Prostate gland (tissue), 2 donors: Measurements from ENCODE around the gene ERN1. TPM values are rescaled to one million over a fixed set of nuclear protein-coding genes. Genes with fewer than 3 reads are reported as not detected.

Experiments
- DNase-seq: peaks from one replicate; pipeline ENCODE4 v3.0.0-alpha.2; 2019; ENCODE audit warnings: low spot score
- H3K27ac ChIP-seq, 2 donors: fragments of 200-600 bp; sonication (generic); 2 replicates each; pipeline ENCODE4 v1.5.1; 2017 to 2019
- H3K27me3 ChIP-seq: fragments of 200-600 bp; sonication (generic); replicated peaks from 2 replicates; pipeline ENCODE4 v1.5.1; 2019; ENCODE audit not compliant: insufficient read depth
- H3K36me3 ChIP-seq, 2 donors: fragments of 200-600 bp; sonication (generic); 1 replicate in 1 of 2; 2 replicates in 1 of 2; pipeline versions ENCODE4 v1.5.1 to v1.8.1; 2017 to 2019
- H3K4me1 ChIP-seq: fragments of 200-600 bp; sonication (generic); replicated peaks from 2 replicates; pipeline ENCODE4 v1.5.1; 2019
- H3K4me3 ChIP-seq, 2 donors: fragments of 200-600 bp; sonication (generic); 2 replicates each; pipeline ENCODE4 v1.5.1; 2017 to 2019
- H3K9me3 ChIP-seq: fragments of 200-600 bp; sonication (generic); 2 replicates; pipeline ENCODE4 v1.5.1; 2017
- POLR2A ChIP-seq: fragments of 450-650 bp; IDR thresholded peaks from one replicate; pipeline ENCODE4 v1.6.1; 2016; ENCODE audit warnings: antibody characterized with exemption, mild to moderate bottlenecking
- POLR2AphosphoS5 ChIP-seq: sonication (generic); formaldehyde crosslinking; IDR thresholded peaks from one replicate; pipeline ENCODE4 v1.6.1; 2017; ENCODE audit warnings: antibody characterized with exemption
- WGBS: methylation state at CpG from one replicate; pipeline ENCODE4 v1.1.5; 2018; 5-methylcytosine and 5-hydroxymethylcytosine counted together
- intact Hi-C: fragments of 100-400 bp; cut with DNase I; formaldehyde crosslinking; loops from one replicate; pipeline ENCODE4 v1.14.2; 2022
- total RNA-seq, 2 donors: library from RNA; depleted of rRNA; stranded (reverse); fragments of >200 nt; gene quantifications; one replicate each; pipeline ENCODE4 v1.1.0, GENCODE V29; 2016
- TF ChIP-seq, protein P1 (sequence below), 4 experiments: fragments of 200-600 bp in 2 of 4; fragments of 450-650 bp in 2 of 4; sonication (generic) in 2 of 4; IDR thresholded peaks; 1 replicate in 3 of 4; 2 replicates in 1 of 4; pipeline ENCODE4 v1.5.1; 2016 to 2019; ENCODE audit warnings: antibody characterized with exemption in 4 of 4, mild to moderate bottlenecking in 2 of 4, moderate library complexity in 2 of 4

Gene ERN1
- total RNA-seq, 2 donors from 2014 or later = 14.4 to 21.4 TPM

DNA sequence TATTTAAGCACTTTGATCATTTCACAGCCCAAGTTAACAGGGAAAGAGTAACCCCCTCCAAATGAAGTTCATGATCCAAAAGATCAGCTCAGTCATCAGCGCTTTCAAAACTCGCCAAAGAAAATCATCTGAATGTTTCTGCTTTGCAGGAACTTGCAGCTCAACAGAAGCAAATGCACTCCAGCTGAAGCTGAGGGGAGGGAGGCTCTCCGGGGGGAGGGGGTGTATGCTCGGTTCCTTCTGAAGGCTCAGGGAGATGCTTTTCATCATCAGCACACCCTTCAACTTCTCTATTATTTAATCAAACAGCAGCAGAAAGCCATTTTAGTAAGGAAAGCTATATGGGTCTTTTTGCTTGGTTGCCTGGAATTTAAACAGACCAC lies 24.4 kb upstream of the ERN1 start:
- WGBS = 28% methylated on average over 4 of the region's 4 CpGs
- no peaks in the 10 kb centered on the region for H3K36me3 ChIP-seq
- peaks cover 15% of the 10 kb centered on the region for H3K4me1 ChIP-seq
- DNase-seq = no peak
- no peaks in the 10 kb centered on the region for H3K9me3 ChIP-seq
- no peaks in the 10 kb centered on the region for H3K27me3 ChIP-seq
- peak overlapping the region in 1 of 2 donors; percentile 36 for H3K27ac ChIP-seq
- intact Hi-C loops = loop anchor here (5.0 kb wide), 1 partner anchor 128 kb away; no protein-coding TSS in a partner anchor
- TF ChIP-seq, protein P1, sequence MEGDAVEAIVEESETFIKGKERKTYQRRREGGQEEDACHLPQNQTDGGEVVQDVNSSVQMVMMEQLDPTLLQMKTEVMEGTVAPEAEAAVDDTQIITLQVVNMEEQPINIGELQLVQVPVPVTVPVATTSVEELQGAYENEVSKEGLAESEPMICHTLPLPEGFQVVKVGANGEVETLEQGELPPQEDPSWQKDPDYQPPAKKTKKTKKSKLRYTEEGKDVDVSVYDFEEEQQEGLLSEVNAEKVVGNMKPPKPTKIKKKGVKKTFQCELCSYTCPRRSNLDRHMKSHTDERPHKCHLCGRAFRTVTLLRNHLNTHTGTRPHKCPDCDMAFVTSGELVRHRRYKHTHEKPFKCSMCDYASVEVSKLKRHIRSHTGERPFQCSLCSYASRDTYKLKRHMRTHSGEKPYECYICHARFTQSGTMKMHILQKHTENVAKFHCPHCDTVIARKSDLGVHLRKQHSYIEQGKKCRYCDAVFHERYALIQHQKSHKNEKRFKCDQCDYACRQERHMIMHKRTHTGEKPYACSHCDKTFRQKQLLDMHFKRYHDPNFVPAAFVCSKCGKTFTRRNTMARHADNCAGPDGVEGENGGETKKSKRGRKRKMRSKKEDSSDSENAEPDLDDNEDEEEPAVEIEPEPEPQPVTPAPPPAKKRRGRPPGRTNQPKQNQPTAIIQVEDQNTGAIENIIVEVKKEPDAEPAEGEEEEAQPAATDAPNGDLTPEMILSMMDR (IDR thresholded peaks at IDR 0.05) = no peak
- TF ChIP-seq POLR2A (no peak), POLR2AphosphoS5 (no peak)
- no peak overlapping the region for H3K4me3 ChIP-seq

DNA sequence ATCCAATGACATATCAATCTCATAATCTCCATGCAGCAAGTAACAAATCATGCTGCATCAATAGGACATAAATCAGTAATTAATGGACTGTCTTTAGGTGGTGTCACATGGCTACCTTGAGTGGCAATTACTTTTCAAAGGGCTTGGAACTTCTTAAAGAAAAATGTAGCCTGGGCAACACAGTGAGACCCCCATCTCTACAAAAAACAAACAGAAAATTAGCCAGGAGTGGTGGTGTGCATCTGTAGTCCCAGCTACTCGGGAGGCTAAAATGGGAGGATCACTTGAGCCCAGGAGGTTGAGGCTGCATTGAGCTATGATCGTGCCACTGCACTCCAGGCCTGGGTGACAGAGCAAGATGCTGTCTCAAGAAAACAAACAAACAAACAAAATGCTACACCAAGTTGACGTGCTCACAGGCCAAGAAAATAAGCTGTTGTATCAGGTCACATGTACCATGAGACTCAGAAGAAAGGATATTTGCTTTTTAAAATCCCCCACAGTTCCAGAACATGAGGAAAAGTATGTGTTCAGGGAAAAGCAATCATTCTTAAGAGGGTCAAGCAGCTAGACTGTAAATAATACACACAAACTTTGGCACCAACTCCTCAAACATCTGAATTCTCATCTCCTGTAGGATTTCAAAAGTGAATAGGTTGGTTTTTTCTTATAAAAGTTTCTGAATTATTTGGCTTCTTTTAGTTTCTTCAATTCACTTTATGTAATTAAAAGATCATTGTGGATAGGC lies 23.8 kb upstream of the ERN1 start:
- no peak for DNase-seq
- Histone ChIP-seq H3K4me1 (peaks cover 12% of the 10 kb centered on the region), H3K36me3 (no peaks in the 10 kb centered on the region)

DNA sequence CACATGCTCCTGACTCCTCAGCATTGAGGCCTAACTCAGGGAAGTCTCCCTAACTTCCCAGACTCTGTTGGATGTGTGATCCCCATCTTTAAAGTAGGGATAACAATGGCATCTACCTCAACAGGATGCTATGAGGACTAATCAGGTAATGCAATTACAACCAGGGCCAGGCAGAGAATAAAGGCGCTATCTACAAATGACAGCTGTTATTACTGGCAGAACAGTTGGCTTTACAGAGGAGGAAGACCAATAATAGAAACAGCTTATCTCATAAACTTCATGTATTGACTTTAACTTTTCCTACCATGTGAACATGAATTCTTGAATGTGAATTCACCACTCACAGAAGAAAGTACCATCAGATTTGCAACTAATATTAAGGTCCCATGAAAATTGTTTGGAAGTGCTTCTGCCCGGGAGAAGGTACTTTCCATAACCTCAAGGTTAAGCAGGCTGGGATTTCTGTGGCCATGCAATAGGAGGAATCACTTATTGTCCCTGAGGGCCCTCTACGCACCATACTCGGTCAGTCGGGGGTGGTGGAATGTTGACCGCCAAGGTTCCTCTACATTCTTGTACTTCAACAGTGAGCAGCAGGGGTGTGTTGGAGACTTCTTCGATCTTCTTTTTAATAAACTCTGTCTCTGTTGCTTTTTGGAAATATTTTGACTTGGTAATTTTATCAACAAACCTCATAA lies 22.6 kb upstream of the ERN1 start:
- TF ChIP-seq POLR2AphosphoS5 (peak; percentile 56), POLR2A (no peak)
- TF ChIP-seq, protein P1 (IDR thresholded peaks at IDR 0.05) = peak in 1 of 4 experiments; percentile 9
- no peak for DNase-seq
- intact Hi-C loops = loop anchor here (5.0 kb wide), 1 partner anchor 130 kb away; no protein-coding TSS in a partner anchor
- Histone ChIP-seq H3K4me1 (peaks cover 12% of the 10 kb centered on the region), H3K27ac (peak overlapping the region in 1 of 2 donors; percentile 36), H3K9me3 (no peaks in the 10 kb centered on the region), H3K36me3 (no peaks in the 10 kb centered on the region), H3K27me3 (no peaks in the 10 kb centered on the region), H3K4me3 (no peak overlapping the region)
- 78% methylated on average over 7 of the region's 7 CpGs for WGBS

More for the DNA sequence above, 23.8 kb upstream of the ERN1 start:
- intact Hi-C loops = loop anchor here (5.0 kb wide), 1 partner anchor 129 kb away; no protein-coding TSS in a partner anchor
- Histone ChIP-seq H3K27ac (peak overlapping the region in 1 of 2 donors; percentile 36), H3K27me3 (no peaks in the 10 kb centered on the region), H3K9me3 (no peaks in the 10 kb centered on the region), H3K4me3 (no peak overlapping the region)
- 81% methylated on average over 3 of the region's 3 CpGs for WGBS
- TF ChIP-seq POLR2A = no peak
- TF ChIP-seq POLR2AphosphoS5 = no peak
- TF ChIP-seq, protein P1 (IDR thresholded peaks at IDR 0.05) = no peak

DNA sequence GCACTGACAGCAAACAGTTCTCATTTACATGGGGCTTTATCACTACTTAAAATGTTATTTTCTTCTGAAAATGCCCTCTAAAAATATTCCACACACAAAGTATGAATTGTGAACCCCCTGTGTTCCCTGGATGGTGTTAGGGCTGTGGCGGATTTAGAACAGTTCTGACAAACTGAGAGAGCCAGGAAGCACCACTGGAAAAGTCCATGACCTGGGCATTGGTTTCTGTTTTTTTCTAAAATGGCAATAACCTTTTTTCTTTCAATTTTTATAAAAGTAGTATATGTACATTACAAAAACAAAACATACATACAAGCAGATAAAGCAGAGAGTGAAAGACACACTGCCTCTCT lies 21.0 kb upstream of the ERN1 start:
- peak overlapping the region in 1 of 2 donors; percentile 63 for H3K27ac ChIP-seq
- TF ChIP-seq POLR2A (no peak), POLR2AphosphoS5 (no peak)
- TF ChIP-seq, protein P1 (IDR thresholded peaks at IDR 0.05) = no peak
- no peaks in the 10 kb centered on the region for H3K36me3 ChIP-seq

More for the DNA sequence above, 21.0 kb upstream of the ERN1 start:
- Histone ChIP-seq H3K9me3 (no peaks in the 10 kb centered on the region), H3K4me3 (no peak overlapping the region), H3K4me1 (peaks cover 6% of the 10 kb centered on the region), H3K27me3 (no peaks in the 10 kb centered on the region)
- intact Hi-C loops = loop anchor here (5.0 kb wide), 1 partner anchor 131 kb away; no protein-coding TSS in a partner anchor
- WGBS = 97% methylated on average over 1 of the region's 1 CpG
- DNase-seq = no peak
